ENCODE data around the gene EIF4E3. TPM values are rescaled to one million over a fixed set of nuclear protein-coding genes. Genes with fewer than 3 reads are reported as not detected.

EIF4E3 gene
- polyA plus RNA-seq, 1 donor from 2014 or later, result 1.7 TPM

DNA sequence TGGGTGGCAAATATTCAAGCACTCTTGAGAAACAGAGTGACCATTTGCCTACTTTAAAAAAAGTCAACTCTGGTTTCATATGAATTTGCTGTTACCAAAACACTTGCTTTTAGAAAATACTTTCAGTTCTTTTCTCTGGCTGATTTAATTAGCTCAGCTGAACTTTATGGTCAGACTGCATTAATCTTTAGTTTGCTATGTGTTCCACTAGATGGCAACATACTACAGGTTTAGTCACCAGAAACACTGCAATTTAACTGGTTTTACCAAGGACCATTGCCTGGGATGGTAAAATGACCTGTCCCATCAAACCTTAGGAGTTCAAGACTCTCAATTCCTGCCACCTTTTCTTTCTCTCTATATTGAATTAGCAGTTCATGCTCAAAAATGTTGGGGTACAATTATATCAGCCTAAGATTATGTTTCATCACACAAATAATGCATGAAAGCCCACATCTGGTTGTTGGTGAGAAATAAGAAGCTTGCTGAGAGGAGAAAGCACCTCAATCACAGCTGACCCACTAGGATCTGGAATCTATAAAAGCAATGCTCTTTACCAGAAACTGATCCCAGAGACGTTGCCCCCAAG is 14.2 kb downstream of the EIF4E3 start:
- no peak overlapping the region for H3K27ac Mint-ChIP-seq
- H3K9me3 Mint-ChIP-seq, result no peaks in the 10 kb centered on the region
- H3K4me1 Mint-ChIP-seq, result peaks cover 0 to 2% (median 0%) of the 10 kb centered on the region in 3 donors
- H3K4me3 Mint-ChIP-seq, result peak overlapping the region in 1 of 4 donors; percentile 58
- H3K27me3 Mint-ChIP-seq, result peaks cover 2% of the 10 kb centered on the region
- no peaks in the 10 kb centered on the region for H3K36me3 Mint-ChIP-seq

- Mint-ChIP-seq H3K4me3 (no peak overlapping the region), H3K4me1 (peaks cover 0 to 5% (median 2%) of the 10 kb centered on the region in 3 donors), H3K27me3 (no peaks in the 10 kb centered on the region), H3K36me3 (no peaks in the 10 kb centered on the region), H3K27ac (no peak overlapping the region), H3K9me3 (no peaks in the 10 kb centered on the region)
Observed at GRCh38 chr3:71709908-71710511, 15.2 kb downstream of the EIF4E3 start.

GRCh38 chr3:71708476-71709105 is 16.6 kb downstream of the EIF4E3 start:
- Mint-ChIP-seq H3K9me3 (no peaks in the 10 kb centered on the region), H3K4me3 (no peak overlapping the region), H3K4me1 (peaks cover 0 to 7% (median 2%) of the 10 kb centered on the region in 3 donors), H3K36me3 (peaks cover 2% of the 10 kb centered on the region), H3K27me3 (no peaks in the 10 kb centered on the region), H3K27ac (no peak overlapping the region)

GRCh38 chr3:71707595-71707994 is 17.6 kb downstream of the EIF4E3 start:
- Mint-ChIP-seq H3K27ac (no peak overlapping the region), H3K9me3 (no peaks in the 10 kb centered on the region), H3K27me3 (no peaks in the 10 kb centered on the region), H3K4me1 (peaks cover 0 to 7% (median 2%) of the 10 kb centered on the region in 3 donors), H3K4me3 (no peak overlapping the region), H3K36me3 (peaks cover 2% of the 10 kb centered on the region)

DNA sequence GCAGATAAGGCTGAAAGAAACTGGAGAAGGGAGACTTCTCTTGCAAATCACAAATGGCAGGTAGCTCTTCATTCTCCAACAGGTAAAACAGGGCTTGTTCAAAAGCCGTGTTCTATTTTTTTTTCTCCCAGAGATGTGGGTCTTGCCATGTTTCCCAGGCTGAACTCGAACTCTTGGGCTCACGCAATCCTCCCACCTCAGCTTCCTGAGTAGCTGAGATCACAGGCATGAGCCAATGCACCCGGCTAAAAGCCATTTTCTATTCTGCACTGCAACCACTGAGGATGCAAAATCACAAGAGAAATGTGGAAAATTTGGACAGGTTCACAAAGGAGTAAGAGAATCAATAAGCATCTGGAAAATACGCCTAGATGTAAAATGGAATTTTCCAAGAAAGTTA is 19.5 kb downstream of the EIF4E3 start:
- H3K27ac Mint-ChIP-seq, result no peak overlapping the region
- peaks cover 0 to 7% (median 3%) of the 10 kb centered on the region in 3 donors for H3K4me1 Mint-ChIP-seq
- H3K27me3 Mint-ChIP-seq, result no peaks in the 10 kb centered on the region

GRCh38 chr3:71704915-71705314 is 20.3 kb downstream of the EIF4E3 start:
- H3K4me1 Mint-ChIP-seq, result peaks cover 0 to 7% (median 3%) of the 10 kb centered on the region in 3 donors
- H3K4me3 Mint-ChIP-seq, result no peak overlapping the region
- H3K27ac Mint-ChIP-seq, result no peak overlapping the region
- H3K9me3 Mint-ChIP-seq, result no peaks in the 10 kb centered on the region
- no peaks in the 10 kb centered on the region for H3K27me3 Mint-ChIP-seq
- peaks cover 2% of the 10 kb centered on the region for H3K36me3 Mint-ChIP-seq

More for the DNA sequence above, 19.5 kb downstream of the EIF4E3 start:
- Mint-ChIP-seq H3K36me3 (peaks cover 2% of the 10 kb centered on the region), H3K9me3 (no peaks in the 10 kb centered on the region), H3K4me3 (no peak overlapping the region)

DNA sequence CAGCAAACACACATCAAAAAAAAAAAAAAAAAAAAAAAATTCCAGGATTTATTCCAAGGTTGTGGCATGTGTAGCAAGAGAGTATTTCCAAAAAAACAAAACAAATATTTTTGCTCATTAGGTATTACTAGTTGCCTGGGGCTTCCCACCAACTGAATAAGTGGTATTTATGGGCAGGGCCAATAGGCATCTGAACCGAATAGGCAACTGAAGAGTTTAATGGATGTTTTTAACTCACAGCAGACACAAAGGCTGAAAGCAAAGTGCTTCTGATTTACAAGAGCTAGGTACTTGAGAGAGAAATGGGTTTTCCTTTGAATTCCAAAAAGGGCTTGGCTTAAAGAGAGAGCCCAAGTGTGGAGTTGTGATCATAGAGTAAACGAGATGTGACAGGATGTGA is 21.4 kb downstream of the EIF4E3 start:
- no peaks in the 10 kb centered on the region for H3K27me3 Mint-ChIP-seq

DNA sequence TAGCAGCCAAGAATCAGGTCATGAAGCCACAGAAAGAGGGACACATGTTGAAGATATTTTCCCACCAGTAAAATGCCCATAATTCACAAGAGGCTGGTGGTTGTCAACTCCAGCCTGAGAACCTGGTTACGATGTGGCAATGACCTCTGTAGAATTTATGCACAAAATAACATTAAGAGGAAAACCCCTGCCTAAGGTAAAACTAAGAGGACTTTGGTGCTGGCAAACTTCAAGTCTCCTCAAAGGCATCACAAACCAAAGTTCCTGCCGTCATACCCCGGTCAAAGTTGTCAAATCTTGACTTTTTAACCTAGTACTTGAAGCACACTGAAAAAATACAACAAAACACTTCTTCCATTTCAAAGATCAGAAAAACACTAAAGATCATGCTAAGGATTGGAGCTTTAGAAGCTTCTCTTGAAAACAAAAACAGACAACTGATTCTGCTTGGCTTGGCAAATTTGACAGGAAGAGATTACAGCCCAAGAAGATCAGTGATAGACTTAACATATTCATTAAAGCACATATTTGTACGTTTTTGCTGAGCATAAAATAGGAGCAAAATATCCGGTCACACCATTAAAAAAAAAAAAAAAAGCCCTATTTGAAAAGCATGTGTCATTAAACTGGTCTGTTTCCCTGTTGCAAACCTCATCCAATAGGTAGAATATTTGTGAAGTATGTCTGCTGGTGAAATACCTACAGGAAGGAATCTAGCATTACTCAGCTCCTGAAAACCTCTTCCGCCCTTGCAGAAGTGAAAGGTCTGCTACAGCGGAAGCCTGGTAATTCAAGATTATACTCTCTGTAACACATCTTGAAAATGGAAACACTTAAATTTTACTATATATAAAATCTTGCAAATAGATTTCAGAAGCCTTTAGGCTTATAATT is 22.8 kb downstream of the EIF4E3 start:
- H3K4me3 Mint-ChIP-seq, result peak overlapping the region in 1 of 4 donors; percentile 20
- peaks cover 0 to 1% (median 0%) of the 10 kb centered on the region in 3 donors for H3K9me3 Mint-ChIP-seq
- H3K27ac Mint-ChIP-seq, result no peak overlapping the region
- H3K4me1 Mint-ChIP-seq, result peaks cover 0 to 7% (median 3%) of the 10 kb centered on the region in 3 donors
- peaks cover 2% of the 10 kb centered on the region for H3K27me3 Mint-ChIP-seq
- H3K36me3 Mint-ChIP-seq, result peaks cover 5% of the 10 kb centered on the region

More for the DNA sequence above, 21.4 kb downstream of the EIF4E3 start:
- Mint-ChIP-seq H3K27ac (no peak overlapping the region), H3K4me1 (peaks cover 0 to 7% (median 3%) of the 10 kb centered on the region in 3 donors), H3K4me3 (no peak overlapping the region), H3K9me3 (no peaks in the 10 kb centered on the region), H3K36me3 (peaks cover 5% of the 10 kb centered on the region)

GRCh38 chr3:71701251-71701762 is 23.9 kb downstream of the EIF4E3 start:
- Mint-ChIP-seq H3K27ac (peak overlapping the region in 1 of 3 donors; percentile 31), H3K36me3 (peaks cover 5% of the 10 kb centered on the region), H3K27me3 (peaks cover 2% of the 10 kb centered on the region), H3K9me3 (peaks cover 0 to 1% (median 0%) of the 10 kb centered on the region in 3 donors), H3K4me3 (no peak overlapping the region), H3K4me1 (peaks cover 0 to 7% (median 3%) of the 10 kb centered on the region in 3 donors)

GRCh38 chr3:71695000-71695482 is 30.2 kb downstream of the EIF4E3 start:
- Mint-ChIP-seq H3K4me1 (peaks cover 0 to 2% (median 2%) of the 10 kb centered on the region in 3 donors), H3K9me3 (peaks cover 0 to 1% (median 0%) of the 10 kb centered on the region in 3 donors), H3K4me3 (no peak overlapping the region), H3K27me3 (peaks cover 4% of the 10 kb centered on the region), H3K27ac (no peak overlapping the region), H3K36me3 (peaks cover 3% of the 10 kb centered on the region)

DNA sequence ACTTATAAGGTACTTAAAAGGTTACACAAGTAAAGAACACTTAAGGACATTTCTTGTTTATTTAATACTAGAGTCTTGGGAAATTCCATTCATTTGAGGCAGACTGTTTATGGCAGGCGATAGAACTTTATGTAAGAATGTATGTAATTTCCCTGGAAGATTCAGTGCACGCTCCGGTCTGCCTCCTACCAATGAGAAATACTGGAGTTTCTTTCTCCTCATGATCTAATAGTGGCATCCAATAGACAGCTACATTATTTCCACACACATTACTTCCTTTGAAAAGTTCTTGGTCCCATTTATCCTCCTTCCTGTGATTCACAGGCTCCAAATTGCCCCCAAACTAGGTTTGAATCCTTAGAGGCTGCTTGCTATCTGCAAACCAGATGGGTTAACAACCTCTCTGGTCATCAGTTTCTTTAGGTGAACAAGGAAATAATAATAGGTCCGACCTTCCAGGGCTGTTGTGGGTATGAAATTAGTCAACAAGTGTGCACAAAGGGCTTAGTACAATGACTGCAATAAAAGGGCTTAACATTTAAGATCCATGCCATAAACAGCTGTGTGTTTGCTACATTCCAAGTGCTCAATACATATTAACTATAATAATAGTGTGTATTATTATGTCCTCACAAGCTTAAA is 30.7 kb downstream of the EIF4E3 start:
- Mint-ChIP-seq H3K4me1 (peaks cover 0 to 2% (median 2%) of the 10 kb centered on the region in 3 donors), H3K27me3 (peaks cover 5% of the 10 kb centered on the region), H3K36me3 (peaks cover 2% of the 10 kb centered on the region), H3K4me3 (no peak overlapping the region), H3K9me3 (peaks cover 0 to 1% (median 0%) of the 10 kb centered on the region in 3 donors), H3K27ac (no peak overlapping the region)

GRCh38 chr3:71693641-71694040 is 31.6 kb downstream of the EIF4E3 start:
- H3K36me3 Mint-ChIP-seq, result no peaks in the 10 kb centered on the region
- no peak overlapping the region for H3K27ac Mint-ChIP-seq

DNA sequence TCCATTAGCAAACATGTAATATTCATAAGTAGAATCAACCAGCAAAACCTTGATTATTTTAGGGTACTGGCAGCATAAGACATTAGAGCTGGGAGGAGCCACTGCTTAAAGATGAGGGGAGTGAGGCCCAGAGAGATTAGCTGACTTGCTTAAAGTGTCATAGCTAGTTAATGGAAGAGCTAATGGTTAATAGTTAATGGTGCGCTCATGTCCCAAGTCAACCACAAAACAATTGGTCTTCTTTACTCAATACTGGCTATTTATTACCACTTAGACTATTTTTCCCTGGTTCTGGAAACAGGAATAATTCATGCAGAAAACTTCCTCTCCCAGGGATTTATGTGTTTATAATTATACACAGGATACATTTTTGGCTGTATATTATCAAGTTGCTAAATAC is 33.1 kb downstream of the EIF4E3 start:
- Mint-ChIP-seq H3K36me3 (peaks cover under 1% of the 10 kb centered on the region), H3K27ac (no peak overlapping the region), H3K9me3 (no peaks in the 10 kb centered on the region), H3K27me3 (peaks cover 2% of the 10 kb centered on the region), H3K4me3 (no peak overlapping the region), H3K4me1 (peaks cover 0 to 2% (median 2%) of the 10 kb centered on the region in 3 donors)

More at GRCh38 chr3:71693641-71694040, 31.6 kb downstream of the EIF4E3 start:
- no peak overlapping the region for H3K4me3 Mint-ChIP-seq
- H3K27me3 Mint-ChIP-seq, result peaks cover 5% of the 10 kb centered on the region
- peaks cover 0 to 1% (median 0%) of the 10 kb centered on the region in 3 donors for H3K9me3 Mint-ChIP-seq
- peaks cover 0 to 2% (median 2%) of the 10 kb centered on the region in 3 donors for H3K4me1 Mint-ChIP-seq

GRCh38 chr3:71690341-71690841 is 34.8 kb downstream of the EIF4E3 start:
- Mint-ChIP-seq H3K27ac (no peak overlapping the region), H3K4me1 (peaks cover 0 to 2% (median 0%) of the 10 kb centered on the region in 3 donors), H3K4me3 (no peak overlapping the region), H3K36me3 (peaks cover 8% of the 10 kb centered on the region), H3K27me3 (peaks cover 2% of the 10 kb centered on the region), H3K9me3 (no peaks in the 10 kb centered on the region)

All from IgD-negative memory B cell (primary cell).